Caco-2 (cell line): ENCODE results near the gene PPP2R2D. TPM values are rescaled to one million over a fixed set of nuclear protein-coding genes. Genes with fewer than 3 reads are reported as not detected.

ENCODE experiments used
- BruUV-seq: library from RNA; stranded (reverse); fragments of 400-500 nt; replicated peaks from 2 replicates; lab custom pipeline; 2021; lab: Mats Ljungman, UMichigan
- CTCF ChIA-PET: fragments of 300-600 bp; sonication (Branson Sonifier 250); formaldehyde crosslinking; loops from one replicate; lab custom pipeline; 2022; ENCODE audit warnings: antibody characterized with exemption; lab: Charles Lee
- POLR2A ChIA-PET: fragments of 300-600 bp; sonication (Branson Sonifier 250); formaldehyde crosslinking; loops from one replicate; lab custom pipeline; 2022; ENCODE audit warnings: antibody characterized with exemption; lab: Charles Lee
- DNase-seq, 2 experiments: peaks; one replicate each; pipeline versions ENCODE4 v3.0.0 to v3.0.0-alpha.2; 2020 to 2022
- H3K27me3 ChIP-seq: replicated peaks from 2 replicates; pipeline ENCODE4 v1.6.0; 2011; ENCODE audit warnings: low read length; ENCODE audit not compliant: control insufficient read depth, insufficient read depth
- H3K36me3 ChIP-seq: 2 replicates; pipeline ENCODE4 v1.5.1; 2011; ENCODE audit warnings: low read length; ENCODE audit not compliant: control insufficient read depth, insufficient read depth
- H3K4me1 ChIP-seq: fragments of 250-450 bp; sonication (Bioruptor Pico); 2 replicates; pipeline ENCODE4 v1.5.1; 2020; ENCODE audit warnings: mild to moderate bottlenecking
- H3K4me3 ChIP-seq: 2 replicates; pipeline ENCODE4 v1.5.1; 2011; ENCODE audit warnings: low read depth, mild to moderate bottlenecking, control low read depth, low read length
- H3K9me3 ChIP-seq: fragments of 250-450 bp; sonication (Bioruptor Pico); 2 replicates; pipeline ENCODE4 v1.5.1; 2020; ENCODE audit warnings: mild to moderate bottlenecking, moderate library complexity
- H3K27ac Mint-ChIP-seq: one replicate; pipeline ENCODE4 v1.8.0; 2022; ENCODE audit warnings: mixed read lengths; ENCODE audit not compliant: unreplicated experiment
- H3K27me3 Mint-ChIP-seq: one replicate; pipeline ENCODE4 v1.8.0; 2022; ENCODE audit warnings: mixed read lengths; ENCODE audit not compliant: insufficient read depth, unreplicated experiment
- H3K36me3 Mint-ChIP-seq: one replicate; pipeline ENCODE4 v1.8.0; 2022; ENCODE audit warnings: mild to moderate bottlenecking, mixed read lengths; ENCODE audit not compliant: insufficient read depth, unreplicated experiment
- H3K4me1 Mint-ChIP-seq: one replicate; pipeline ENCODE4 v1.8.0; 2022; ENCODE audit warnings: low read depth, mixed read lengths; ENCODE audit not compliant: unreplicated experiment
- H3K4me3 Mint-ChIP-seq: one replicate; pipeline ENCODE4 v1.8.0; 2022; ENCODE audit warnings: mild to moderate bottlenecking, moderate library complexity, mixed read lengths; ENCODE audit not compliant: unreplicated experiment
- H3K9me3 Mint-ChIP-seq: one replicate; pipeline ENCODE4 v1.8.0; 2022; ENCODE audit warnings: mixed read lengths; ENCODE audit not compliant: unreplicated experiment
- CTCF ChIP-seq, 2 experiments: fragments of 200-600 bp in 1 of 2; IDR thresholded peaks; 1 replicate in 1 of 2; 2 replicates in 1 of 2; pipeline versions ENCODE4 v1.5.1 to v1.8.0; 2011 to 2022; ENCODE audit warnings: antibody characterized with exemption in 1 of 2, control low read depth in 1 of 2, inconsistent platforms in 1 of 2, low read depth in 1 of 2, low read length in 1 of 2, mild to moderate bottlenecking in 1 of 2, moderate library complexity in 1 of 2; ENCODE audit not compliant: insufficient read depth in 1 of 2, severe bottlenecking in 1 of 2, unreplicated experiment in 1 of 2
- intact Hi-C: fragments of 100-400 bp; cut with micrococcal nuclease; formaldehyde crosslinking; loops from one replicate; pipeline ENCODE4 v1.10.0; 2022; ENCODE audit not compliant: unreplicated experiment
- total RNA-seq: library from RNA; stranded (reverse); gene quantifications from 2 replicates; pipeline ENCODE4 v1.2.3, GENCODE V29; 2022

The PPP2R2D gene
- total RNA-seq, 1 experiment from 2014 or later, result 34.4 TPM

DNA sequence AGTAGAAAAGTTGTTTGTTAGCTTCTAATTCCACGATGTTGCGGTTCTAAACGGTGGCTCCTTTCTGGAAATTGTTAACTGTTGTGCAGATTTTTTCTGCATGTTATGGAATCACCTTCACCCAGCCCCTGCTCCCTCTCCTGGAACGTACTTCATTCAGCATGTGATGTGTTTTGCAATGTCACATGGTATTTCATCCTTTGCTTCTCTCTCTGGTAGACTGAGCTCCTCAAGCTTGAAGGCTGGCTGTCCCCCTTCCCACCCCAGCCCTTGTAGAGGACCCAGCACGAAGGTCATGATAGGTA, 4.4 kb downstream of the PPP2R2D start:
- H3K4me1 ChIP-seq, result peaks cover 17% of the 10 kb centered on the region; the same call in 1 of the 2 replicates

GRCh38 chr10:131905603-131906268, 4.9 kb downstream of the PPP2R2D start:
- CTCF ChIA-PET, result interaction anchor here (1.1 kb wide), 1 partner anchor 117 kb away, joined by 3 read pairs; no protein-coding TSS in a partner anchor
- peaks cover 3% of the 10 kb centered on the region; the same call in 1 of the 2 replicates for H3K36me3 ChIP-seq

More for the DNA sequence above, 4.4 kb downstream of the PPP2R2D start:
- Mint-ChIP-seq H3K4me3 (no peak overlapping the region), H3K36me3 (peaks cover 50% of the 10 kb centered on the region), H3K4me1 (peaks cover 28% of the 10 kb centered on the region), H3K9me3 (no peaks in the 10 kb centered on the region), H3K27ac (no peak overlapping the region), H3K27me3 (no peaks in the 10 kb centered on the region)
- Histone ChIP-seq H3K36me3 (peaks cover 2% of the 10 kb centered on the region; the same call in 1 of the 2 replicates), H3K27me3 (no peaks in the 10 kb centered on the region), H3K9me3 (no peaks in the 10 kb centered on the region), H3K4me3 (no peak overlapping the region)
- ChIA-PET CTCF (no interaction called here), POLR2A (no interaction called here)
- TF ChIP-seq CTCF (IDR thresholded peaks at IDR 0.05; ENCODE audit: insufficient read depth in 1 of 2, low read depth in 1 of 2, low read length in 1 of 2, severe bottlenecking in 1 of 2, unreplicated experiment in 1 of 2), result no peak
- intact Hi-C loops, result no loop called here
- no TSS peak for BruUV-seq
- DNase-seq, result no peak

GRCh38 chr10:131906269-131906639, 5.4 kb downstream of the PPP2R2D start:
- no peak overlapping the region for H3K4me3 ChIP-seq
- no TSS peak for BruUV-seq
- TF ChIP-seq CTCF (IDR thresholded peaks at IDR 0.05; ENCODE audit: insufficient read depth in 1 of 2, low read depth in 1 of 2, low read length in 1 of 2, severe bottlenecking in 1 of 2, unreplicated experiment in 1 of 2), result no peak
- peaks cover 48% of the 10 kb centered on the region for H3K36me3 Mint-ChIP-seq
- intact Hi-C loops, result no loop called here
- ChIA-PET POLR2A (interaction anchor here (0.6 kb wide), 1 partner anchor 164 kb away, joined by 3 read pairs; no protein-coding TSS in a partner anchor), CTCF (interaction anchor here (1.1 kb wide), 1 partner anchor 116 kb away, joined by 3 read pairs; no protein-coding TSS in a partner anchor)
- no peaks in the 10 kb centered on the region for H3K9me3 ChIP-seq
- no peak overlapping the region for H3K27ac Mint-ChIP-seq
- H3K4me1 ChIP-seq, result peaks cover 17% of the 10 kb centered on the region; the same call in 1 of the 2 replicates
- H3K27me3 Mint-ChIP-seq, result no peaks in the 10 kb centered on the region
- H3K36me3 ChIP-seq, result peaks cover 3% of the 10 kb centered on the region; the same call in 1 of the 2 replicates
- DNase-seq, result no peak
- no peak overlapping the region for H3K4me3 Mint-ChIP-seq
- H3K4me1 Mint-ChIP-seq, result peaks cover 28% of the 10 kb centered on the region
- no peaks in the 10 kb centered on the region for H3K27me3 ChIP-seq
- no peaks in the 10 kb centered on the region for H3K9me3 Mint-ChIP-seq

More at GRCh38 chr10:131905603-131906268, 4.9 kb downstream of the PPP2R2D start:
- DNase-seq, result no peak
- H3K27me3 Mint-ChIP-seq, result no peaks in the 10 kb centered on the region
- BruUV-seq, result no TSS peak
- no peaks in the 10 kb centered on the region for H3K9me3 Mint-ChIP-seq
- POLR2A ChIA-PET, result interaction anchor here (0.6 kb wide), 1 partner anchor 164 kb away, joined by 3 read pairs; no protein-coding TSS in a partner anchor
- H3K36me3 Mint-ChIP-seq, result peaks cover 45% of the 10 kb centered on the region
- Histone ChIP-seq H3K4me3 (no peak overlapping the region), H3K4me1 (peaks cover 17% of the 10 kb centered on the region; the same call in 1 of the 2 replicates), H3K9me3 (no peaks in the 10 kb centered on the region), H3K27me3 (no peaks in the 10 kb centered on the region)
- H3K4me3 Mint-ChIP-seq, result no peak overlapping the region
- TF ChIP-seq CTCF (IDR thresholded peaks at IDR 0.05; ENCODE audit: insufficient read depth in 1 of 2, low read depth in 1 of 2, low read length in 1 of 2, severe bottlenecking in 1 of 2, unreplicated experiment in 1 of 2), result no peak
- H3K4me1 Mint-ChIP-seq, result peaks cover 28% of the 10 kb centered on the region
- intact Hi-C loops, result no loop called here
- H3K27ac Mint-ChIP-seq, result no peak overlapping the region
